GM23338 (cell line): Measurements from ENCODE around the gene POLR3A. TPM values are rescaled to one million over a fixed set of nuclear protein-coding genes. Genes with fewer than 3 reads are reported as not detected.
A peak's percentile ranks its signal among the peaks of the same experiment; 100 is the strongest.

Experiments used
- ATAC-seq: fragments of 200-7000 bp; cut with Tn5 transposase; 3 replicates; pipeline ENCODE4 v1.9.1; 2020
- DNase-seq: peaks from one replicate; pipeline ENCODE4 v3.0.0-alpha.2; 2015; ENCODE audit warnings: low spot score
- H2AFZ ChIP-seq: fragments of 200-600 bp; sonication (generic); 2 replicates; pipeline ENCODE4 v1.8.0; 2016; ENCODE audit warnings: antibody characterized with exemption, mild to moderate bottlenecking, moderate library complexity
- H3F3A ChIP-seq: fragments of 200-600 bp; sonication (generic); replicated peaks from 2 replicates; pipeline ENCODE4 v1.8.0; 2017; ENCODE audit warnings: antibody characterized with exemption, mixed run types, low read depth
- H3K27ac ChIP-seq: fragments of 200-600 bp; sonication (generic); 2 replicates; pipeline ENCODE4 v1.6.1; 2016; ENCODE audit warnings: low read depth
- H3K27me3 ChIP-seq: fragments of 200-600 bp; sonication (generic); 2 replicates; pipeline ENCODE4 v1.8.0; 2016; ENCODE audit warnings: mild to moderate bottlenecking, mixed run types, moderate library complexity; ENCODE audit not compliant: insufficient read depth
- H3K36me3 ChIP-seq: fragments of 200-600 bp; sonication (generic); 2 replicates; pipeline ENCODE4 v1.8.0; 2016; ENCODE audit warnings: mild to moderate bottlenecking; ENCODE audit not compliant: insufficient read depth
- H3K4me1 ChIP-seq: fragments of 200-600 bp; sonication (generic); 2 replicates; pipeline ENCODE4 v1.8.0; 2016; ENCODE audit warnings: mild to moderate bottlenecking, moderate library complexity; ENCODE audit not compliant: insufficient read depth
- H3K4me2 ChIP-seq: fragments of 200-600 bp; sonication (generic); 2 replicates; pipeline ENCODE4 v1.7.1; 2017; ENCODE audit warnings: mixed run types
- H3K4me3 ChIP-seq: fragments of 200-600 bp; sonication (generic); 2 replicates; pipeline ENCODE4 v1.6.1; 2016; ENCODE audit warnings: mixed run types
- H3K79me2 ChIP-seq: fragments of 200-600 bp; sonication (generic); replicated peaks from 2 replicates; pipeline ENCODE4 v1.8.0; 2017; ENCODE audit warnings: mild to moderate bottlenecking; ENCODE audit not compliant: insufficient read depth
- H3K9me2 ChIP-seq: fragments of 200-600 bp; sonication (generic); 2 replicates; pipeline ENCODE4 v1.8.0; 2017; ENCODE audit not compliant: insufficient read depth
- H4K20me1 ChIP-seq: fragments of 200-600 bp; sonication (generic); replicated peaks from 2 replicates; pipeline ENCODE4 v1.8.0; 2017; ENCODE audit warnings: mild to moderate bottlenecking; ENCODE audit not compliant: insufficient read depth
- H3K27ac Mint-ChIP-seq: 2 replicates; pipeline ENCODE4 v1.8.0; 2020; ENCODE audit warnings: inconsistent platforms, mild to moderate bottlenecking, moderate library complexity, mixed read lengths
- H3K27me3 Mint-ChIP-seq: 3 replicates; pipeline ENCODE4 v1.8.0; 2022; ENCODE audit warnings: low read depth, mild to moderate bottlenecking, moderate library complexity, mixed read lengths, inconsistent platforms; ENCODE audit not compliant: insufficient read depth, poor library complexity
- H3K36me3 Mint-ChIP-seq: 3 replicates; pipeline ENCODE4 v1.8.0; 2021; ENCODE audit warnings: low read depth, mild to moderate bottlenecking, inconsistent platforms, moderate library complexity, mixed read lengths
- H3K4me1 Mint-ChIP-seq: 3 replicates; pipeline ENCODE4 v1.8.0; 2020; ENCODE audit warnings: mild to moderate bottlenecking, inconsistent platforms, mixed read lengths
- H3K4me3 Mint-ChIP-seq: 3 replicates; pipeline ENCODE4 v1.8.0; 2021; ENCODE audit warnings: moderate library complexity, mild to moderate bottlenecking, inconsistent platforms, mixed read lengths
- H3K9me3 Mint-ChIP-seq: 3 replicates; pipeline ENCODE4 v1.8.0; 2020; ENCODE audit warnings: moderate library complexity, mild to moderate bottlenecking, inconsistent platforms, mixed read lengths
- CREB1 ChIP-seq: fragments of 250-450 bp; sonication (Bioruptor Pico); IDR thresholded peaks from 2 replicates; pipeline ENCODE4 v1.5.0; 2020; ENCODE audit warnings: low read depth, mild to moderate bottlenecking, moderate library complexity
- ETS1 ChIP-seq: IDR thresholded peaks from 2 replicates; pipeline ENCODE4 v1.6.1; 2016; ENCODE audit warnings: antibody characterized with exemption
- EZH2 ChIP-seq: fragments of 200-600 bp; sonication (generic); IDR thresholded peaks from one replicate; pipeline ENCODE4 v1.8.0; 2017; ENCODE audit warnings: antibody characterized with exemption, mild to moderate bottlenecking, low read depth; ENCODE audit not compliant: unreplicated experiment
- EZH2phosphoT487 ChIP-seq: fragments of 200-600 bp; sonication (generic); IDR thresholded peaks from one replicate; pipeline ENCODE4 v1.8.1; 2018; ENCODE audit warnings: antibody characterized with exemption; ENCODE audit not compliant: unreplicated experiment
- JUNB ChIP-seq: IDR thresholded peaks from one replicate; pipeline ENCODE4 v1.6.1; 2016; ENCODE audit warnings: antibody characterized with exemption; ENCODE audit not compliant: unreplicated experiment
- NANOG ChIP-seq: IDR thresholded peaks from 2 replicates; pipeline ENCODE4 v1.6.1; 2016; ENCODE audit warnings: antibody characterized with exemption, borderline replicate concordance
- POLR2AphosphoS5 ChIP-seq: IDR thresholded peaks from 2 replicates; pipeline ENCODE4 v1.6.1; 2016; ENCODE audit warnings: antibody characterized with exemption, low read depth
- REST ChIP-seq: IDR thresholded peaks from one replicate; pipeline ENCODE4 v1.6.1; 2018; ENCODE audit warnings: antibody characterized with exemption; ENCODE audit not compliant: unreplicated experiment
- STAT1 ChIP-seq: IDR thresholded peaks from one replicate; pipeline ENCODE4 v1.6.1; 2016; ENCODE audit warnings: antibody characterized with exemption; ENCODE audit not compliant: unreplicated experiment
- ZNF114 ChIP-seq: fragments of 250-450 bp; sonication (Bioruptor Pico); IDR thresholded peaks from 2 replicates; pipeline ENCODE4 v1.5.0; 2020; ENCODE audit warnings: mild to moderate bottlenecking, moderate library complexity
- ZNF331 ChIP-seq: fragments of 250-450 bp; sonication (Bioruptor Pico); IDR thresholded peaks from 2 replicates; pipeline ENCODE4 v1.5.0; 2020; ENCODE audit warnings: low read depth, mild to moderate bottlenecking, moderate library complexity
- ZNF462 ChIP-seq: fragments of 250-450 bp; sonication (Bioruptor Pico); IDR thresholded peaks from 2 replicates; pipeline ENCODE4 v1.5.0; 2020; ENCODE audit warnings: mild to moderate bottlenecking, moderate library complexity
- long read RNA-seq: library from polyadenylated mRNA; unstranded; transcript quantifications from one replicate; pipeline ENCODE4 v2.0.0, GENCODE V29; 2020; ENCODE audit not compliant: unreplicated experiment
- polyA plus RNA-seq: library from polyadenylated mRNA; unstranded; fragments of >200 nt; fragmentation: Nextera tagmentation; extraction: Ambion mirVana; gene quantifications from 2 replicates; pipeline ENCODE4 v1.2.1, GENCODE V29; 2016
- total RNA-seq: library from RNA; depleted of rRNA; stranded (reverse); fragments of >200 nt; shearing (Covaris generic); gene quantifications from 2 replicates; pipeline ENCODE4 v1.2.3, GENCODE V29; 2014; rRNA removed

Gene POLR3A
- total RNA-seq = 35.5 and 37.2 TPM in 2 replicates
- 10.5 and 11.6 TPM in 2 replicates for polyA plus RNA-seq
- long read RNA-seq, full-length matches to known transcripts = 1 of 11 reads
- long read RNA-seq, partial matches to known transcripts = 4 of 11 reads
- long read RNA-seq, other reads (novel, unspliced or antisense) = 6 of 11 reads

- no peaks in the 10 kb centered on the region for H3K4me1 ChIP-seq
- Mint-ChIP-seq H3K27ac (peak within 1 kb of the TSS; percentile 94), H3K36me3 (peaks cover 41% of the 10 kb centered on the region), H3K9me3 (no peaks in the 10 kb centered on the region), H3K4me3 (peak within 1 kb of the TSS; percentile 97), H3K4me1 (peaks cover 10% of the 10 kb centered on the region), H3K27me3 (peaks cover 9% of the 10 kb centered on the region)
- H2AFZ ChIP-seq = peak within 1 kb of the TSS; percentile 79
- peaks cover 24% of the 10 kb centered on the region; the same call in 1 of the 2 replicates for H4K20me1 ChIP-seq
- peaks cover 26% of the 10 kb centered on the region for H3K36me3 ChIP-seq
- DNase-seq (peak; percentile 98), ATAC-seq (peak; percentile 77)
- H3K4me3 ChIP-seq = peak within 1 kb of the TSS; percentile 87
- H3K9me2 ChIP-seq = no peaks in the 10 kb centered on the region
- peaks cover 9% of the 10 kb centered on the region; the same call in 1 of the 2 replicates for H3F3A ChIP-seq
- H3K27ac ChIP-seq = peak within 1 kb of the TSS; percentile 9; the same call in 1 of the 2 replicates
- H3K4me2 ChIP-seq = peak within 1 kb of the TSS; percentile 66
- H3K27me3 ChIP-seq = no peaks in the 10 kb centered on the region
- peaks cover 37% of the 10 kb centered on the region for H3K79me2 ChIP-seq
- TF ChIP-seq NANOG = no peak
- peak; percentile 59; the same call in 1 of the 2 replicates for TF ChIP-seq ETS1
- TF ChIP-seq ZNF114 (CRISPR knock-in tag) = no peak
- TF ChIP-seq JUNB = no peak
- TF ChIP-seq CREB1 = peak; percentile 33; the same call in 1 of the 2 replicates
- TF ChIP-seq ZNF462 (CRISPR knock-in tag) = no peak
- TF ChIP-seq EZH2phosphoT487 = no peak
- peak; percentile 84 for TF ChIP-seq POLR2AphosphoS5
- TF ChIP-seq STAT1 = no peak
- TF ChIP-seq EZH2 = no peak
- TF ChIP-seq ZNF331 = no peak
- no peak for TF ChIP-seq REST
Observed at GRCh38 chr10:78029269-78030226, at the start of gene POLR3A. TSS of gene POLR3A (minus strand) at chr10:78029515. CDS start at chr10:78029407, 108 bp downstream.
